ENCODE data around the gene WDR54.
"Not testable (repeated sequence)": the region's sequence is repeated elsewhere in the genome, so short reads cannot be mapped to it uniquely, and the experiment has no call there.

WDR54 gene

DNA sequence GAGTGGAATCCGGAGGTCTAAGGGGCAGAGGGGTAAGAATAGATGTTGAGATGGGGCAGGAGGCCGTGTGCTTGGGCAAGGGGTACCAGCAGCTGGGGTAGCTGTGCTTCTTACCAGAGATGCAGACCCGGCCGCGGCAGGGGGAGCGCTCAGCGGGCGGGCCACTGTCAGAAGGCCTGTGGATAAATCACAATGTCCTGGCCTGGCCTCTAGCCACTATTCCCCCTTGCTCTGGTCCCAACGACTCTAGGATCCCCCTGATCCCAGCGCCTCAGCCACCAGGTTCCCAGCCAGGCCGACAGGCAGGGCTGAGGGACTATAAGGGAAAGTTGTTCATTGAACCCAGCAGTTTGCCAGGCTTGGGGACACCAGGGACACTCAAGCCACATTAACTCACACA, 9.0 kb downstream of the WDR54 start:
- no peak for DNase-seq

- no peak for DNase-seq
Measured at GRCh38 chr2:74436111-74436805, 14.7 kb downstream of the WDR54 start.

- DNase-seq = no peak
Measured at GRCh38 chr2:74436848-74437695, 15.5 kb downstream of the WDR54 start.

DNA sequence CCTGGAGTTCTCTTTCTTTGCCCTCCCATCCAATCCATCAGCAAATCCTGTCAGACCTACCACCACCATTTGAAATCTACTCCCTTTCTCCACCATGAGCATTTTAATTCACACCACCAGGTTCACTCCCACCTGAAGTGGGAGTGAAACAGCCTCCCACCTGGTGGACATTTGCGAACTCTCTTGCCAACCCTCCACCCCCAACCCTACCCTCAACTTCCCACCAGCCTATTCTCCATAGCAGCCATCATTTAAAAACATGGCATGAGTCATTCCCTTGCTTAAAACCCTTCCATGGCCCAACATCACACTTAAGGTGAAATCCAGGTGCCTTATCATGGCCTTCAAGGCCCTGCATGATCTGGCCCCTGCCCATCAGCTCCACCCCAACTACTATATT, 16.7 kb downstream of the WDR54 start:
- no peak for DNase-seq

GRCh38 chr2:74439373-74439772, 17.8 kb downstream of the WDR54 start:
- no peak for DNase-seq

GRCh38 chr2:74439803-74440377, 18.4 kb downstream of the WDR54 start:
- no peak for DNase-seq

DNA sequence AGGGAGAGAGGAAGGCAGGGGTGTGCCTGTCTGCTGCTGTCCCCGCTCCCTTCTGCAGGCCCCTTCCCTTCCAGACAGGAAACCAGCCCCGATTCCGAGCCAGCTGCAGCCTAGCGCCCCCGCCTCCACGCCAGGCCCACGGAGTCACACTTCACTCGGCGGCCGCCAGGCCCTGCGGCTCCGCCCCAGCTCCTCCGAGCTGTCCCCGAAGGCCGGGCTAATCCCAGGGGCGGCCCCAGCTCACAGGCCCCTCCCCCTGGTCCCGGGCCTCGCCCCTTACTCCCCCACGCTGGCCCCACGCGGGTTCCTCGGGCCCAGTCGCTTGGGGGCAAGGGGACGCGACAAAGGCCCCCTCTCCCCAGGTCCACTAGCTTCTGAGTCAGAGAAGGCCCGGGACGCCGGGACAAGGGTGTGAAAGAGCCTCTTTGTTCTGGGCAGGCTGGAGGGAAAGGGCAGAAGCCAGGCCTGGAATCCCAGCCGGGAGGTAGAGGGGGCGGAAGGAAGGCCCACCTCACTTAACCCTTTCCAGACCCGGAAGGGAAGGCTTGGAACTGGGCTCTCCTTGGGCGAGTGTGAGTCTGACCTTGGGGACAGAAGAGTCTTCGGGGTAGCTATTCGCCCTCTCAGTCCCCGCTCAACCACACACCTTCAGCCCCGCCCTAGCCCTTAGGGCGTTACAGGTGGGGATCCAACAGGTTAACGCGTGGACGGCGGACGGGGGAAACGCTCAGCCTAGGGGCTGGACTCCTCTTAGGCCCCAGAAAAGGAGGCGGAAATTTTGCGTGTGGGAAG, 19.0 kb downstream of the WDR54 start:
- DNase-seq = peak; percentile 42

GRCh38 chr2:74441170-74441689, 19.7 kb downstream of the WDR54 start:
- DNase-seq = no peak

DNA sequence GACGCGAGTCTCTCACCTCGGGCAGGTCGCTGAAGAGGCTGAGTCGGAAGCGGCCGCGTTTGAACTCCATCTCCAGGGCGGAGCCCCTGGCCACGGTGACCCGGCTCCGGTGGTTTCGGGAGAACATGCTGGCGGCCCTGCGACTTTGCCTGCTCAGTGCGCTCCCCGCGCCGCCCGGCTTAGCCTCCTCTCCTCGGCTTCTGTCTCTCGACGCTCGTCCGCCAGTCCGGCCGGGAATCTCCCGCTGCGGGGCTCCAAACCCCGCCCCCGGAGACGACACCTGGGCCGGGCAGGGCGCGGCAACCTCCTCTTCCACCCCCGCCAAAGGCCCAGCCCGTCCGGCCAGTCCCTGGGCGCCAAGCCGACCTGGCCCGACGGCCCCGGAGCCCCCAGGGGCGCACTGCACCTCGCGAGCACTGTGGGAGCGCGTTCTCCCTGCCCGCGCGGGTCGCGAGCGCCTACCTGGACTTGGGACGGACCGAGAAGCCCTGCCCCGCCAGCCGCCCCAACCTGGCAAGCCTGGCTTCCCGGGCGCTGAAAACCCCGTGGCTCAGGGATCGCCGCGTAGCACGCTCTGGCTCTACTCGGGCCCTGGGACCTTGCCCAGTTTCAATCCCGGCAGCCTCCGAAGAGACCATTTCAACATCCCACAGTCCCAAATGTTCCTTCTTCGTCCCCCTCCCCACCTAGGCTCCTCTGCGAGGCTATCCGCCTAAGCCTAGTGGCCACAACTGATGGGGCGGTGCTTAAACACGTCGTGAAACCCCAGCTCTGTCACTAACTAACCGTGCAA, 20.4 kb downstream of the WDR54 start, which contains the start of gene RTKN:
Gene RTKN, minus strand, starts transcription at position 248 of the 793 bp plus-strand sequence. Its CDS starts 121 bp downstream, at position 127.
- no peak for DNase-seq

GRCh38 chr2:74442483-74443297, 21.2 kb downstream of the WDR54 start:
- not testable (repeated sequence) for DNase-seq

GRCh38 chr2:74444498-74445318, 23.2 kb downstream of the WDR54 start:
- no peak for DNase-seq

GRCh38 chr2:74447230-74447999, 25.9 kb downstream of the WDR54 start:
- DNase-seq = no peak

DNA sequence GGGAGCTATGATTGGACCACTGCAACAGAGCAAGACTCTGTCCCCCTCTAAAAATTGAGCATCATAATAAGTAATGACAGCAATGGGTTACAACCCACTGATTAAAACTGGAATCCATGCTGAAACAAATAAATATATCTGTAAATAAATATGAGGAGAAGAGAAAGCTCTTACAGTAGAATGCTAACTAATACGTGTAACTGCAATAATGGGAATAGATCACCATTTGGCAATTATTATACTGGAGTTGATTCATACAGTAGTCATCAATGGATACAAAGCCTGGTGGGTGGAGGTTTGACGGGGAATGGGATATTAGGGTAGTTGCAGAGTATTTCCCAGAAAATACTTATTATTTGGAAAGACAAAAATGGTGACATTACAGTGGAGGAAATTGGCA, 27.2 kb downstream of the WDR54 start:
- DNase-seq = no peak

GRCh38 chr2:74450570-74451190, 29.1 kb downstream of the WDR54 start:
- DNase-seq = no peak

- DNase-seq = peak; percentile 94
Measured at GRCh38 chr2:74454654-74455511, 33.4 kb downstream of the WDR54 start, which contains the start of gene INO80B. INO80B (plus strand) TSS chr2:74455087; CDS start chr2:74455117, 30 bp downstream.

- DNase-seq = no peak
Measured at GRCh38 chr2:74457129-74457548, 35.6 kb downstream of the WDR54 start.

DNA sequence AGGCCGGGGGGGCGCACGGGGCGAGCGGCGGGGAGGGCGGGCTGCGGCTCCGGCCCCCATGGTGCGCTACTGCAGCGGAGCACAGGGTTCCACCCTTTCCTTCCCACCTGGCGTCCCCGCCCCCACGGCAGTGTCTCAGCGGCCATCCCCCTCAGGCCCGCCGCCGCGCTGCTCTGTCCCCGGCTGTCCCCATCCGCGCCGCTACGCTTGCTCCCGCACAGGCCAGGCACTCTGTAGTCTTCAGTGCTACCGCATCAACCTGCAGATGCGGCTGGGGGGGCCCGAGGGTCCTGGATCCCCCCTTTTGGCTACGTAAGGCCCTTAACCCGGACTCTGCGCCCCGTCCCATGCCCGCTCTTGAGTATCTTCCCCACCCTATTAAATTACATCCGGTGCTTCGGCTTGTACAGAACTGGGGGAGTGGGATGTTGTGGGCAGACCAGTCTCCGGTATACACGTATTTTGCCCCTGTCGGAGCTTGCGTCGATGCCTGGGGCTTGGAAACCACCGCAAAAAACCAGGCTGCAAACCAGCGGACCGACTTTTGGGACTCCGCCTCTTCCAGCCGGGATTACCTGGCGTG, 36.1 kb downstream of the WDR54 start:
- peak; percentile 79 for DNase-seq

All from stimulated activated CD4-positive, alpha-beta T cell treated with anti-CD3 and anti-CD28 coated beads, Interleukin-12 subunit alpha, Interleukin-12 subunit beta, amount 100 ng/mL, for 4 hours (primary cell).